Measurements from ENCODE around the gene CTBP1.

DNA sequence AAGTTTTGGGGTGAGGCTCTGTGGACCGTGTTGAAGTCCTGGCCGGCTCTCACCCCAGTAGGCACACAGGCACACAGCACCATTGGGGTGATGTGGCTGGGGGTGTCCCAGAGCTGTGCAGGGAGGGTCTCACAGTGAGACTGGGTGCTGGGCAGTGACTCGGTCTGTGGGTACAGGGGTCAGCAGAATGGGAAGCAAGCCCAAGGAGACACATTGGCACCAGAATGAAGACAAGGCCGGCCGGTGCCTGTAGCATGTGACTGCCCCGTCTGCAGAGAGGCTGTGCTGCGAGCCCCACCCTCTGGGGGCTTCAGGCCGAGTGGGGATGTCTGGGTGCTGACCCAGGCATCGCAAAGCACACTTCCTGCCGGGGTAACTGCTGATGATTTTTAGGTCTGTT is 46.0 kb upstream of the CTBP1 start:
- TF ChIP-seq POLR2A (IDR thresholded peaks at IDR 0.05; ENCODE audit: low read depth, low read length): no peak
- TF ChIP-seq POLR2AphosphoS5 (IDR thresholded peaks at IDR 0.05; ENCODE audit: low read depth, low read length): no peak
- TF ChIP-seq TAF1 (IDR thresholded peaks at IDR 0.05; ENCODE audit: low read depth, low read length): no peak
- TF ChIP-seq SPI1 (IDR thresholded peaks at IDR 0.05; ENCODE audit: low read depth, low read length): no peak
- TF ChIP-seq POU2F2 (IDR thresholded peaks at IDR 0.05; ENCODE audit: low read depth, low read length): no peak
- TF ChIP-seq PAX5 (IDR thresholded peaks at IDR 0.05; ENCODE audit: insufficient read depth, low read length, severe bottlenecking): no peak

Data from GM12891 (cell line).